Measurements from ENCODE around the gene C1QTNF3.

Gene C1QTNF3

DNA sequence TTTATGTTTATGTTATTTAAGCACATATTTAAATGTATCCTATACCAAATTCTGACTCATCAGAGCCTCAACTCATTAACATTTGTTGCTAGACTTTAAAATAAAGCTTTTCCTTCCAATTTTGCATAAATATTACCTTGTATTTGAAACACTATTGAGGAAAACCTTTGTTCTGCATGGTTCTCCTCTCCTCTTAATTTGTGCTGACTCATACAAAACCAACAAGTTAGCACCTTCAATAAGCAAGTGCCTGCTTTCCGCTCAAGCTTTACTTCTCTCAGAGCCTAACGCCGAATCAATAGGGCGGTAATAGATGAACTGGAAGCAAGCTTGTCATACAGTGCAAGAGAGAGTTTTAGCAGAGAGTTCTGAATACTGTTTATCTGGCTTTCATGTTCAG, 43.0 kb downstream of the C1QTNF3 start:
- no peak for DNase-seq (ENCODE audit: low read depth)

DNA sequence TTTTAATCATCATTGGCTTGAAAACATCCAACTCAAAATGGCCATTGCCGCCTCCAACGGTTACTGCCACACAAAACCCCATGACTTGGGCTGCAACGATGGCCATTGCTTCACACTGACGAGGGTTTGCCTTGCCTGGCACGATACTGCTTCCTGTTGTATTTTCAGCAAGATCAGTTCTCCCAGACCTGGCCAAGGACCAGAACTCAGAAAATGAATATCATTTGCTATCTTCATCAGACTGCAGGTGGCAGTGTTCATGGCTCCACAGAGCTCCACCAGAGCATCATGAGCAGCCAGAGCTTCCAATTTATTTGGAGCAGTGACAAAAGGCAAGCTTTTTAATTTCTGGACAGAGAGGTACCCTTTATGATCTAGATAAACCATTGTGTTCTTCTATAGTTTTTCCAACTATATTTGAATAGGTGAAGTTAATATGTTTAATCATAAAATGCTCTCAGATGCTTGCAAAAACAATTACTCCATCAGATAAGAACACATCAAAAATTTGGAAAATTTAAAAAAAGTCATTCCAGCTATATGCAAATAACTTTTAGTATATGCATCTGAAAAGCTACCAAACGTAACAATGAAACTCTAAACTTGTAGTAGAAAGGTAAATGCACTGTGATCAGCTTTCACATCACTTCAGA, 45.6 kb downstream of the C1QTNF3 start:
- no peak for DNase-seq (ENCODE audit: low read depth)

DNA sequence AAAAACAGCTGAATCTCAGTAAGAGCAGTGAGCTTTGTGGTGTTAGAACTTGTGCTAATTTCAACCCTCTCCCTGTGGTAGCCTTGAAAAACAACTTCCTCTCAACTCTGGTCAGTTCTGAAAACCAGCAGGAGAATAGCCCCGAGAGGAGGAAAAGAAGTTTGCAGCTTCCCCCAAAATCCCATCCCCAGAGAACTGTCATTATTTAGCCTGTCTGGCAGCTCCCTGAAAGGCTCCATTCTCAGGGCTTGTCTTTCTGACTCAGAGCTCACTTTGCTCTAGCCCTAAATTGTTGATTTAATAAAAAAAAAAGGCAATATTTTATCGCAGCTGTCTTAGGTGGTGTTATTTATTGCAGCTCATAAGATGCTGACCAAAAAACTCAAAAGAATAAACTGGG, 47.1 kb downstream of the C1QTNF3 start:
- no peak for DNase-seq (ENCODE audit: low read depth)

DNA sequence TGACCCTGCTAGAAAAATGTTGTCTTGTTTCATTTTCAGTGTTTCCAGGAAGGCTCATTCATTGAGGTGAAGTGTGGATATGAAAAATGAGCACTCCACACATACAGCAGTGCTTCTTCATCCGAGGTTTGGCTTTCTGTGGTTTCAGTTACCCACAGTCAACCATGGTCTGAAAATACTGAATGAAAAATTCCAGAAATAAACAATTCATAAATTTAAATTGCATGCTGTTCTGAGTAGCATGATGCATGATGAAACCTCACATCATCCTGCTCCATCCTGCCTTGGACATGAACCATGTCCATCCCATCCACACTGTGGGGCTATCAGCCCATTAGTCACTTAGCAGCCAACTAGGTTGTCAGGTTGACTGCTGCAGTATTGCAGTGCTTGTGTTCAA, 48.2 kb downstream of the C1QTNF3 start:
- DNase-seq (ENCODE audit: low read depth): no peak

DNA sequence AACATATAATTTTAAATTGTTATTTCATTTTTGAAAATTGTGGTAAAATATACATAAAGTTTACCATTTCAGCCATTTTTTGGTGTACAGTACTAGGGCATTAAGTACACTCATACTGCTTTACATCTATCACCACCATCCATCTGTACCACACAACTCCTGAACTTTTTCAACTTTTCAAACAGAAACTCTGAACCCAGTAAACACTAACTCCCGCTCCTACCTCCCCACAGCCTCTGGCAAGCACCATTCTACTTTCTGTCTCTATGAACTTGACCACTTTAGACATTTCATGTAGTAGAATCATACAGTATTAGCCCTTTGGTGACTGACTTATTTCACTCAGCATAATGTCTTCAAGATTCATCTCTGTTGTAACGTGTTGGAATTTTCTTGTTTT, 50.1 kb downstream of the C1QTNF3 start:
- no peak for DNase-seq (ENCODE audit: low read depth)

DNA sequence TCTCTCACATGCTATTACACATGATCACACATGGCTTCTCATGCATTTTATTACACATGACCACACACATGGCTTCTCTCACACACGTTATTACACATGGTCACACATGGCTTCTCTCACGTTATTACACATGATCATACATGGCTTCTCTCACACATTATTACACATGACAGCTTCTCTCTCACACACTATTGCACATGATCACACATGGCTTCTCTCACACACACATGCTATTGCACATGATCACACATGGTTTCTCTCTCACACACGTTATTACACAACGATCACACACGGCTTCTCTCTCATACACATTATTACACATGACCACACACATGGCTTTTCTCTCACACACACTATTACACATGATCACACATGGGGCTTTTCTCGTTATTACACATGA, 57.6 kb downstream of the C1QTNF3 start:
- DNase-seq (ENCODE audit: low read depth): no peak

DNA sequence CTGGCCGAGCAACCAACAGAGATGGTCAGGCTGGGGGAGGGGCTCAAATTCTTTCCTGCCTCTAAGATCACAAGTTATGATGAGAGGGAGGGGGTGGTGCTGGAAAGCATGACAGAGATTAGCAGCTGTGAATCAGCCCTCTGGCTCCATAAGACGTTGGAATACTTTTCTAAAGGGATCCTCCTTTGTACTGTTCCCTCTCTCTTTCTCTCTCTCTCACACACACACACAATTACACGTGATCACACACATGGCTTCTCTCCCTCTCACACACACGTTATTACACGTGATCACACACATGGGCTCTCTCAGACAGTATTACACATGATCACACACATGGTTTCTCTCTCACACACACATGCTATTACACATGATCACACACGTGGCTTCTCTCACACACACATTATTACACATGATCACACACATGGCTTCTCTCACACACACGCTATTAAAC, 58.3 kb downstream of the C1QTNF3 start, which contains the start of gene SLC45A2:
Gene SLC45A2 (minus strand): TSS at position 23 of the 454 bp plus-strand sequence. CDS start 110 bp downstream, outside the sequence.
- no peak for DNase-seq (ENCODE audit: low read depth)

DNA sequence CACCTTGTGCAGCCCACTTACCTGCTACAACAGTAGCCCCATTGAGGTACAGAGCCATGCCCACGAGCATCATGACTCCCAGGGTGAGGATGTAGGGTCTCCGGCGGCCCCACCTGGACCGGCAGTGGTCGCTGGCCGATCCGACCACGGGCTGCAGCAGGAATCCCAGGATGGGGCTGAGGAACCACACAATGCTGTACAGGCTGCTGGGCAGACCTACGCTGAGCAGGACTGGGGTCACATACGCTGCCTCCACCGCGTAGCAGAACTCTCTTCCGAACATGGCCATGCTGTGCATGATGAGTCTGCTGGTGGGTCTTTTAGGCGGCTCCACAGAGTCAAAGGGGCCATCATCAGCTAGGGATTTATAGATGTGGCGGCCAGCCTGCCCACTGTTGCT, 58.8 kb downstream of the C1QTNF3 start:
- DNase-seq (ENCODE audit: low read depth): no peak

DNA sequence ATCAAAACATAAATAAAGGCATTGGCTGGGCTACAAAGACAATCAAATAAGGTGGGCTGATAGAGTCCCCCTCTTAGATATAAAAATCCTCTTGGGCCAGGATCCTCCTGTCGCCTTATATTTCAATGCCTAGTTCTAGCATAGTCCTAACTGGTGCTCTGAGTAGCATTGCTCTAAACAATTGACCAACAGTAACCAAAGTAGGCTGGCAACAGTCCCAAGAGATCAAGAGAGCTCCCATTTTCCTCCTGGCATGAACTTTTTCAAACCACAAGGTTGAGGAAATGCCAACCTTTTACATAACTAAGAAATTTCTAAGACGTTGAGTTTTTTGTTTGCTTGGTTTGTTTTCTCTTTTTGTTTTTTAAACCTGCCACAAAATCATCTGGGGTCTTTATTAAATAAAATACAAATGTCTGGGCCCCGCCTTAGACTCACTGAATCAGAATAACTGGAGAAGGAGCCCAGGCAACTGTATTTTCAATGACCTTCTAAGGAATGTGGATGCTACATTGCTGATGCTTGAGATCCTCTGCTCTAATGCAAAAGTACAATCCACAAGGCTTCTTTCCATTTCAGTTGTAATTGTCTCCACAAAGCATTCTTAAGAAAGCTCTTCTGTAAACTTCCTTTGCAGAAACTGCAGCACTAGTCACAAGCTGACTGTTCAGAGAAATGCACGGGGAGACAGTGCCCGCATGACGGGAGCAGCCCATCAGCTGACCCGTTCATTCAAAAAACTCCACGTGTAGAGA, 61.4 kb downstream of the C1QTNF3 start:
- DNase-seq (ENCODE audit: low read depth): peak; percentile 38

DNA sequence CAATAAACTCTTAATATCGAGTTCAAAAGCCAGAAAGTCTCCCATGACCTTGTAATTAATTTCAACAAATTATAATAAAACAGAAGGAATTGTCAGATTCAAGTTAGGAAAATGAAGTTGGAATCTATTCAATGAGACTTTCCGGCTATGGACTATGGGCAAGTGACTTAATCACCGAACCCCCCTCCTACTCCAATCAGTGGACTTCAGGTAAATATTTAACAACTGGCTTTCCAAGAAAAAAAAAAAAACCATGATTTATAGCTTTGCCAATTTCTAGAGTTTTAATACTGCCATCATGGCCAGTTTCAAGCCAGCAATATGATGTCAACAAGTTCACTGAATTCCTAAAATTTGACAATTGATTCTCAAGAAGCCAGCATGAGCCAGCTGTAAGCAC, 63.0 kb downstream of the C1QTNF3 start:
- no peak for DNase-seq (ENCODE audit: low read depth)

DNA sequence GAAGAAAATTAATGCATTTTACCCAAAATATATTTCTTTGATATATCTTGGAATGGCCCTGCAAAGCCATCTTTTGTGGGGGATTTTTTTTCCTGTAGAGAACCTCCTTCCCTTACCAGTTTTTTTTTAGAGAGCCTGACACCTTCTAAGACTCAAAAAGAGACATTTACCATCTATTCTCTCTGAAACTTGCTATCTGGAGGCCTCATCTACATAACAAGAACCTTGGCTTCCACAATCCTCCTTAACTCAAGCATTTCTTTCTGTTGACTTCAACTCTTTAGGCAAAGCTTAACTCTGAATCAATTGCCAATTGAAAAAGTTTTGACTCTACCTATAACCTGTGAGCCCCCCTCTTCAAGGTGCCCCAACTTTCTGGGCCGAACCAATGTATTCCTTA, 64.7 kb downstream of the C1QTNF3 start:
- DNase-seq (ENCODE audit: low read depth): no peak

DNA sequence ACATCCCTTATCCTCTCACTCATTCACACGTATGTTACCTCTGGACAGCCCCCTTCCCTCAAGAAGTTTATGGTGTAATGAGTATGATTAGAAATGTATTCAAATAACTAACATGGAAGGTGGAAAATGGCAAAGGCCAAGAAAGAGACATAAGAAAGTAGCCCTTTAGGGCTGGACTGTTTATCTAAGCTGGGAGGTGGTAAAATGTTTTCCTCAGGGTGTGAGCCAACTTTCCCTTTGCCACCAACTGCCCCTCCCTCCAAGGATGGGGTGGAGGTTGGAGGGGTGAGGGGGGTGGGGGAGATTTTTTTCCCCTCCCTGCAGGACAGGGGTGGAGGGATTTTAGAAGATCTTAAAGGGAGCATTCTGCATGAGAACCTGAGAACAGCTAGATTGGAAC, 66.7 kb downstream of the C1QTNF3 start:
- DNase-seq (ENCODE audit: low read depth): no peak

DNA sequence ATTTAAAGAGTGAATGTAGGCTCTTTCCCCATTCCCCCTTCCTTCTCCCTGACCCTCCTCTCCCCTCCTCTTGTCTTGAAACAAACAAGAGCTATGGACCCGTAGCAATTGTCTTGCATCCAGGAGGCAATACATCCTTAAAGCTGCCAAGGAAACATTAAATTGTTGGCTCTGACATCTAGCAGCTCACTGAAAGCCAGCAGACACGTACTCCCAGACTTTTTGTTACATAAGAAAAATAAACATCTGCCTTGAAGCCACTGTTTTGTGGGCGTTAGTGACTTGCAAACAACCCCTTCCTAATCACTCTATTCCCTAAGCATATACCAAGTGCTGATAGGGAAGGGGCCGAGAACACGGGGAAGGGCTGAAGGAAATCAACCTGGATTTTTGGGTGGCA, 67.2 kb downstream of the C1QTNF3 start:
- no peak for DNase-seq (ENCODE audit: low read depth)

DNA sequence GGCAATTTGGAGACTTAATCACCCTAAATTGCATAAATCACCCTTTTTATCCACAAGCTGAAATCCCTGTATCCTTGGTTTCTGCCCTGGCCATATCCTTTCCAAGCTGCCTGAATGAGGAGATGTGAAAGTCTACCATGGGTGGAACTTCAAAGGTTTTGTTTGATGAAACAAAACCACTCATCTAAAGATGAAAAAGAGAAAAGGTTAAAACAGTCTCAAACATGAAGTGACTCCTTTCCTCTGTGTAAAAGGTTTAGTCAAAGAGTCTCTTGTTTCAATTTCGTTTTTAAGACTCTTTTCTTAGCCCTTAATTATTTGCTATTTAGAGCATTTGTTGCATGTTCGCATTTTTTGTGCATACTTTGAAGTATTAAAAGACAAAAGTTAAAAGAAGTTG, 69.7 kb downstream of the C1QTNF3 start:
- no peak for DNase-seq (ENCODE audit: low read depth)

DNA sequence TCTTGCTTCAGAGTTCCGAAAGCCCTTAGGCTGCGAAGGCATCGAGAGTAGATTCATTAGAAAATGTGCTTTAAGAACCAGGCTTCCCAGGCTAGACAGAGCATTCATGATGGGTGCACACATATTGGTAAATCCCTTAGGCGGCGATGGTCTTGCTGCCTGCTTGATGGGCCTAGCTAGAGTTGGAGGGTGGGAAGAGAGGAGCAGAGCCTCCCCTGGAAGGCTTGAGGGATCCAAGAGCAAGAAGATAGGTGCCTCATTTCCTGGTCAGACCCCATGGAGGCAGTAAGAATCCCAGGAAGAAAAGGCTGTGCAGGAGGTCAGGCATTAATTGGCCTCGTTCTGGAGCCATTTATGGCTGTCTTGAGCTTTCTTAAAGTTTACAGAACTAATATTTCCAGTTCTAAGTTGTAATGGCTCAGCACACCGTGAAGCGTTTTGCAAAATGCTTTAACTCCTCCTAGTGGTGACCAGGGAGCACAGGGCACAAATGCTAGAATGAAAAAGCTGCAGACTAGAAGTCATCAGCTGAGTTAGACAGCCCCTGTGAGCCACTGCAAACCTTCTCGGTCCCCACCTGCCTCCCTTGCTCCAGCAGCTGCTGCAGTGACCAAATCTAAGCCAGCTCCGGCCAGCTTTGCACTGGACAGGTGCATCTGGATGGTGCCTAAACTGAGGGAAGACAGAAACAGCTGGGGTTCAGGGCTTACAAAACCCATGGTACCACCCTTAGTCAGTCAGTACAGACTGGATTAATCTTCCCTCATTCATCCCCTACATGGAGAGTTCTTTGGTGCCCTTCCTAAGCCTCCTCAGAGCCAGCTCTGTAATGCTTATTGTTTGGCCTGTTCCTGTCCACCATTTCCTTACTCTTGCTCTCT, 73.2 kb downstream of the C1QTNF3 start:
- peak; percentile 36 for DNase-seq (ENCODE audit: low read depth)

DNA sequence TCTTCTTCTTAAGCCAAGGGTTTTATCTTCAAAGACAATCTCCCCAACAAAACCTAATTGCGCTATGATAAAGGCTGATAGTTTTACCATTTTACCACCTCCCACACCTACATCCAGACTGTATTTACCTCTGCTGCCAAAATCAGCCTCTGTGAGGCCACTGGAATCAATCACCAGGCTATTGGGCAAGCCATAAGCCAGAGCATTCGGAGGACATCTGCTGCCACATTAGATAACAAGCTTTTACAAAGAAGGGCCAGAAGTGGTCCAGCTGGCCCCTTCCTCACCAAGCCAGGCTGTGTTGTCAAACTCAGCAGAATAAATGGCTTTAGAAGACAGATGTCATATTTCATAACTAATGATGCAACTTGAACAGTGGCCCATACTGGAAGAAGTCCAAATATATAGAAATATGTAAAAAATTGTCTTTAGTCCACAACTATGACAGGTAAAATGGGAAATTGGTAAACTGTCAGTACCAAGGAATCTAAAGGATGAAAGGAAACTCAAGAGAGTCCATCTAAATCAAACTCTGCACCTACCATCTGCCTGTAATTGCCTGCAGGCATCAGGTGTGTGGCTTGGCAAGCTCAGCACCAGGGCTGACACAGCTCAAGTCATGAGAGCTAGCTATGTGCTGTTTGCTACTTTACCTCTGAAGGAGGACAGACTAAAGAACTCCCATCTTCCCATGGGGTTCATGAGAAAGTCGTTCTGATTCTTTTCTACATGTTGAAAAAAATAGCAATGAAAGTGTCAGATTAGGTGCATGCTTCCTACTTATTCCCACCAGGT, 74.6 kb downstream of the C1QTNF3 start:
- no peak for DNase-seq (ENCODE audit: low read depth)
